WI38 (cell line): ENCODE results near the gene OGFR.

ENCODE experiments used
- H3K4me3 ChIP-seq: 2 replicates; pipeline ENCODE4 v1.5.1; 2011; ENCODE audit warnings: low read depth, mild to moderate bottlenecking, control low read depth, low read length
- TF ChIP-seq, protein P1 (sequence below): IDR thresholded peaks from 2 replicates; pipeline ENCODE4 v1.5.1; 2012; ENCODE audit warnings: low read depth, mild to moderate bottlenecking, control low read depth, low read length

The OGFR gene

GRCh38 chr20:62822788-62823651, 18.4 kb downstream of the OGFR start:
- H3K4me3 ChIP-seq = no peak overlapping the region
- TF ChIP-seq, protein P1, sequence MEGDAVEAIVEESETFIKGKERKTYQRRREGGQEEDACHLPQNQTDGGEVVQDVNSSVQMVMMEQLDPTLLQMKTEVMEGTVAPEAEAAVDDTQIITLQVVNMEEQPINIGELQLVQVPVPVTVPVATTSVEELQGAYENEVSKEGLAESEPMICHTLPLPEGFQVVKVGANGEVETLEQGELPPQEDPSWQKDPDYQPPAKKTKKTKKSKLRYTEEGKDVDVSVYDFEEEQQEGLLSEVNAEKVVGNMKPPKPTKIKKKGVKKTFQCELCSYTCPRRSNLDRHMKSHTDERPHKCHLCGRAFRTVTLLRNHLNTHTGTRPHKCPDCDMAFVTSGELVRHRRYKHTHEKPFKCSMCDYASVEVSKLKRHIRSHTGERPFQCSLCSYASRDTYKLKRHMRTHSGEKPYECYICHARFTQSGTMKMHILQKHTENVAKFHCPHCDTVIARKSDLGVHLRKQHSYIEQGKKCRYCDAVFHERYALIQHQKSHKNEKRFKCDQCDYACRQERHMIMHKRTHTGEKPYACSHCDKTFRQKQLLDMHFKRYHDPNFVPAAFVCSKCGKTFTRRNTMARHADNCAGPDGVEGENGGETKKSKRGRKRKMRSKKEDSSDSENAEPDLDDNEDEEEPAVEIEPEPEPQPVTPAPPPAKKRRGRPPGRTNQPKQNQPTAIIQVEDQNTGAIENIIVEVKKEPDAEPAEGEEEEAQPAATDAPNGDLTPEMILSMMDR = 0 out of 2 replicates have a peak, but pooled peaks have one; percentile 14

DNA sequence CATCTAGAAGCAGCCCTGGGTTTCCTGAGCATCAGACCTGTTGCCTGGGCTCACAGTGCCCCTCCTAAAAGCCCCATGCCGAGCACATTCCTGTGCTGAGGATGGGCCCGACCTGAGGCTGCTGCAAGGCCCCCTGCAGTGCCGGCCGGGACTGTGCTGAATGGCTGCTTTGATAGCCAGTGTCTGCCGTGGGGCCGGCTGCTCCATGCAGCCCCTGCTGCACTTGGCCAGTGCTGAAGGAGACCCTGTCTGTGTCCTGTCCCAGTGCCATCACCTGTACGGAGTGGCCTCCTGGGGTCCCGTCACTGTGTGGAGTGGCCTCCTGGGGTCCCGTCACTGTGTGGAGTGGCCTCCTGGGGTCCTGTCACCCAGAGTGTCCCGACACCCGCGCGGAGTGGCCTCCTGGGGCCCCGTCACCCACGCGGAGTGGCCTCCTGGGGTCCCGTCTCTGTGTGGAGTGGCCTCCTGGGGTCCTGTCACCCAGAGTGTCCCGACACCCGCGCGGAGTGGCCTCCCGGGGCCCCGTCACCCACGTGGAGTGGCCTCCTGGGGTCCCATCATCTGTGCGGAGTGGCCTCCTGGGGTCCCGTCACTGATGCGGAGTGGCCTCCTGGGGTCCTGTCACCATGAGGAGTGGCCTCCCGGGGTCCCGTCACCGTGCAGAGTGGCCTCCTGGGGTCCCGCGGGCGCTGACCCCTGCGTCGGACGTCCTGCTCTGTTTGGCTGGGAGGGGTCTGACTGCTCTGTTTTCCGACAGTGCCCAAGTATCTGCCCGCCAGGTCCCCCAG, 19.2 kb downstream of the OGFR start:
- H3K4me3 ChIP-seq = no peak overlapping the region
- TF ChIP-seq, protein P1 = no peak

GRCh38 chr20:62824476-62825332, 20.1 kb downstream of the OGFR start:
- H3K4me3 ChIP-seq = no peak overlapping the region
- TF ChIP-seq, protein P1 = no peak

- TF ChIP-seq, protein P1 = no peak
- no peak overlapping the region for H3K4me3 ChIP-seq
Measured at GRCh38 chr20:62825333-62825985, 20.8 kb downstream of the OGFR start.

DNA sequence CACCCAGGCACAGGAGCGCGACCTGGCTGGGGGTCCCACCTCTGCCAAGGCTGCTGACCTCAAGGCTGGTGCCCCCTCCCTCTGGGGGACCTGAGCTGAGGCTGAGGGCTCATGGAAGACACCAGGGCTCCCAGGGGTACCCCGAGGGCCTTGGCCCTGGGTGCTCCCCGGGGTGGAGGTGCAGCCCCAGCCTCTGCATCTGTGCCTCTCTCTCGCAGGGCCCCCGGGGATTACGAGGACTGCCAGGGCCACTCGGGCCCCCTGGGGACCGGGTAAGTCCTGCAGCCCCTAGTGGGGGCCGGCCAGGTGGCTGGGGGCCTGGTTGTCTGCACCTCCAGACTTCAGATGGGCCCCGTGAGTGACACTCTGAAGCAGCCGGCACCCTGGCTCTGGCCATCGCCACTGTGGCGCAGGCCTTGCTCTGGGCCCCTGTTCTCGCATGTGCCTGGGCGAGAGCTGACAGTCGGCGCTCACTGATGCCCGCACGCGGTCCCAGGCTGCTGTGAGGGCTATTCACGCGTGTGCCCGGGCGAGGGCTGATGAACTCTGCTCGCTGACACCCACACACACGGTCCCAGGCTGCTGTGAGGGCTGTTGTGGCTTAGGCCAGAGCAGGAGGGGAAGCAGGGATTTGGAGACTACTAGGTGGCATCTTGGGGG, 21.5 kb downstream of the OGFR start:
- TF ChIP-seq, protein P1 = no peak
- no peak overlapping the region for H3K4me3 ChIP-seq

DNA sequence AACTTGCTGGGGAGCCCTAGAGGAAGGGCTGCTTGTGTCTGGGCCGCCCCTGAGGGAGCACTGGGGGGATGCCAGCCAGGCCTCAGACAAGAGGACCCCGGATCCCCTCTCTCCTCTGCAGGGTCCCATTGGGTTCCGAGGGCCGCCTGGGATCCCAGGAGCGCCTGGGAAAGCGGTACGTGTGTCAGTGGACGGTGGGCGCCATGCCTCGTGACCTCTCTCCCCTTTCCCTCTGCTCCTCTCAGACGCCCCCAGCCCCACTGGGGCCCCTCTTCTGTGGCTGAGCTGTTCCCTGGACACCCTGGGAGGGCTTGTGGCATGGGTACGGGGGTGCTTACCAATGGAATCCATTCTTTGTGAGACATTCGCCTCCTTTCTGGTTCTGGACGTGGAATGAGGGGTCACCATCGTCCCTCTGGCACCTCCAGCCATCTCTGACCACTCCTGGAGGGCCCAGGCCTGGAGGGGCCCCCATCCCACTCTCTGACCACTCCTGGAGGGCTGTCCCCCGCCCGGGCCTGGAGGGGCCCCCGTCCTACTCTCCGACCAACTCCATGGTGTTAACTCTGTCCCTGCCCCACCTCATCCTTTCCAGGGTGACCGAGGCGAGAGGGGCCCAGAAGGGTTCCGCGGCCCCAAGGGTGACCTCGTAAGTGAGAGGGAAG, 22.1 kb downstream of the OGFR start:
- TF ChIP-seq, protein P1 = no peak
- H3K4me3 ChIP-seq = no peak overlapping the region
